GM12872 (cell line): ENCODE data around the gene RPGR.

Experiments
- TF ChIP-seq, protein P1 (sequence below): IDR thresholded peaks from 3 replicates; pipeline ENCODE4 v1.5.1; 2011; ENCODE audit warnings: low read depth, mild to moderate bottlenecking, low read length, moderate library complexity; ENCODE audit not compliant: insufficient read depth

Gene RPGR

DNA sequence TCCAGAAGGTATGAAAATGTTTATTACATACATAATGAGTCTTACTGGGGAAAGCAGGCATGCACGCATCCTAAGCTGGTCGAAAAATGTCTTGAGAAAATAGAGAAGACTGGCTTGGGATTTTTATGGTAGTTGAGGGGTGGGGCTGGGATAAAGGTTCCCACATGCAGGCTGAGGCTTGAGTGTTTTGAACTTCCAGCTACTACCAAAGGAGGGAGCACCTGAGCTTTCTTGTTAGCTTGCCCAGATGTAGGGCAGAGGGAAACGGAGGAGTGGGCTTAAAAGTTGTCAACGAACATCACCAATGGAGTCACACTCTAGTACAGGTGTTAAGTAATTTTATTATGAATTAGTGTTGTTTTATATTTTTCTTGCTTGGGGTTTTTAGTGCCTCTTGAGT lies 67.1 kb downstream of the RPGR start:
- TF ChIP-seq, protein P1, sequence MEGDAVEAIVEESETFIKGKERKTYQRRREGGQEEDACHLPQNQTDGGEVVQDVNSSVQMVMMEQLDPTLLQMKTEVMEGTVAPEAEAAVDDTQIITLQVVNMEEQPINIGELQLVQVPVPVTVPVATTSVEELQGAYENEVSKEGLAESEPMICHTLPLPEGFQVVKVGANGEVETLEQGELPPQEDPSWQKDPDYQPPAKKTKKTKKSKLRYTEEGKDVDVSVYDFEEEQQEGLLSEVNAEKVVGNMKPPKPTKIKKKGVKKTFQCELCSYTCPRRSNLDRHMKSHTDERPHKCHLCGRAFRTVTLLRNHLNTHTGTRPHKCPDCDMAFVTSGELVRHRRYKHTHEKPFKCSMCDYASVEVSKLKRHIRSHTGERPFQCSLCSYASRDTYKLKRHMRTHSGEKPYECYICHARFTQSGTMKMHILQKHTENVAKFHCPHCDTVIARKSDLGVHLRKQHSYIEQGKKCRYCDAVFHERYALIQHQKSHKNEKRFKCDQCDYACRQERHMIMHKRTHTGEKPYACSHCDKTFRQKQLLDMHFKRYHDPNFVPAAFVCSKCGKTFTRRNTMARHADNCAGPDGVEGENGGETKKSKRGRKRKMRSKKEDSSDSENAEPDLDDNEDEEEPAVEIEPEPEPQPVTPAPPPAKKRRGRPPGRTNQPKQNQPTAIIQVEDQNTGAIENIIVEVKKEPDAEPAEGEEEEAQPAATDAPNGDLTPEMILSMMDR: peak; percentile 66

DNA sequence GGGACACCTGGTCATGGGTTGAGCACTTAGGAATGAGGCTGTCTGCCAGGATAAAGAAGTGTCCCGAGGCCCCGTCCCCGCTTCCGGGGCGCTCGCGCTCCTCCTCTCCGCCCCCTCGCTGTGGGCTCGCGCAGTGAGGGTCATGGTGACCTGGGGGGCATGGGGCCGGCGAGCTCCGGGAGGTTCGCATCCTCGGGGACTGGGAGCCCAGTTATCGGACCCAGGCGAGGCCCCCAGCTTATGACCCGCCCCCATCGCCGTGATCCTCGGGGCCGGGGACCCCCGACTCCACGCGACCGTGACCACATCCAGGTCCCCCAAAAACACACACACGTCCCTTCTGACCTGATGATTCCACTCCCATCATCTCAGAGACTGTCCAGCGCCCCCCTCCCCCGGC lies 71.3 kb downstream of the RPGR start:
- TF ChIP-seq, protein P1: no peak

DNA sequence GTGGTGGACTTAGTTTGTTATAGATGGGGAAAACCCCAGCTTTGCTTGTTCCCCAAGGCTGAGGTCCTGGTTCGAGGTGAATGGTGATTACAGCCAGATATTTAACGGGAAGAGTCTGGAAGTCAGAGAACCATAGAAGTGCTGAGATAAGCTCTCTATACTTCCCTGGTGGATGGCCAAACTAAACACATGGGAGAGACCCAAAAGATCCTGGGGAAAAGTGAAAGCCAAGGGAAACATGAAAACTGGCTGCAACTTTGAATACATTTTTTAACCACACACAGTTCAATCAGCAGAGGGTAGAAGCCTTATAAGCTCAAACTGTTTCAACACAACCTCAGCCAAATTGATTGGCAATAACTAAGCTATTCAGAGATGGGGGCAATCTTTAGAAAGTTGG lies 77.3 kb downstream of the RPGR start:
- TF ChIP-seq, protein P1: no peak

DNA sequence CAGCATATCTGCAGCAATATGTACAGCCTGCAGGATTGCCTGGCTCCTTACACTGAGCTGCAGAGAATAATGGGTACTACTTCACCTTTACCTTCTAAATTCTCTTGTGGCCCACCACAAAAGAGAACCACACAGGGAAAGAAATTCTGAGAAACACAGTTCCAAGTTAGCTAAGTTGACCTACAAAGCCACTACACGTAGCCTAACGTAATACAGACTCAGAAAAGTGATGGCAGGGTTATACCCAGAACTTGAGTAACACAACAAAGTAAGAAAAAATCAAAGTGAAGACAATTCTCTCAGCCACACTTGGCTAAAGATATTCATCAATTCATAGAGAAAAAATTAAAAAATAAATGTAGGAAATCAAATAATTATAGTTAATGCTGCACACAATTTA lies 80.3 kb downstream of the RPGR start:
- TF ChIP-seq, protein P1: no peak

DNA sequence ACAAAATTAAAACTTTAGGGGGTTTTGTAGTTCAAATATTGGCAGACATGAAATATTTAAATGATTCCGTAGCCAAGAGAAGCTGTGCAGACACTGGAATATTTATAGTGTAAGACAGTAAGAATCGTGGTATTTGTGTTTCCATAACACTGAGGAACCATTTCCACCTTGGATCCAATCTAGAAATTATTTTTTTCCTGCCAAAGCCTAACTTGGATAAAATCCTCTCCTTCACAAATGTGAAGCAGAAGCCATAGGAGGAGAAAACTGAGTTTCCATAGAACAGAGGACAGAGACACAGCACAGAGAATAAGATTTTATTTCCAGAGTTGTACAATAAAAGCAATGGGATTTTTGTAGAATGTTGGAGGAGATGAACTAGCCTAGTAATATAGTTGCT lies 86.8 kb downstream of the RPGR start:
- TF ChIP-seq, protein P1: no peak

DNA sequence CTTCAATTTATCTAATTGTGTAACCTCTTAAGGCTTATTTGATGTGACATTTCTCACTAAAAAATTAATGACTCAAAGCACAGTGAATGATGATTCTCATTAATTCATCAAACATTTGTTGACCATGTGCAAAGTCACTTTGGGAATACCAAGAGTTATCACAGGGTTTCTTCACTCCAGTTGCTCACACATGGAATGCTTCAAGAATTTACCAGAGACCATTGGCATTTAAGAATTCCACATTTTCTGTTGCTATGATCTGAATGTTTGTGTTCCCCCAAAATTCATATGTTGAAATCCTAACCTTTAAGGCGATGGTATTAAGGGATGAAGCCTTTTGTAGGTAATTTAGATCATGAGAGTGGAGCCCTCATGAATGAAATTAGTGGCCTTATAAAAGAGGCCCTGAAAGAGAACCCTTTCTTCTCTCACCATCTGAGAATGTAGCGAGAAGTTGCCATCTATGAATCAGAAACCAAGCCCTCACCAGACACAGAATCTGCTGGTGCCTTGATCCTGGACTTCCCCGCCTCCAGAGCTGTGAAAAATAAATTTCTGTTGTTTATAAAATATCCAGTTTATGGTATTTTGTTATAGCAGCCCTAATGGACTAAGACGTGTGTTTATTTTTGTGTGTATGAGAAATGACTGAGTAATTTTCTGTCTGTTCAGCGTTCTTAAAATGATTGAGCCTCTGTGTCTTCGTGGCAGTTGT lies 90.3 kb downstream of the RPGR start:
- TF ChIP-seq, protein P1: no peak

DNA sequence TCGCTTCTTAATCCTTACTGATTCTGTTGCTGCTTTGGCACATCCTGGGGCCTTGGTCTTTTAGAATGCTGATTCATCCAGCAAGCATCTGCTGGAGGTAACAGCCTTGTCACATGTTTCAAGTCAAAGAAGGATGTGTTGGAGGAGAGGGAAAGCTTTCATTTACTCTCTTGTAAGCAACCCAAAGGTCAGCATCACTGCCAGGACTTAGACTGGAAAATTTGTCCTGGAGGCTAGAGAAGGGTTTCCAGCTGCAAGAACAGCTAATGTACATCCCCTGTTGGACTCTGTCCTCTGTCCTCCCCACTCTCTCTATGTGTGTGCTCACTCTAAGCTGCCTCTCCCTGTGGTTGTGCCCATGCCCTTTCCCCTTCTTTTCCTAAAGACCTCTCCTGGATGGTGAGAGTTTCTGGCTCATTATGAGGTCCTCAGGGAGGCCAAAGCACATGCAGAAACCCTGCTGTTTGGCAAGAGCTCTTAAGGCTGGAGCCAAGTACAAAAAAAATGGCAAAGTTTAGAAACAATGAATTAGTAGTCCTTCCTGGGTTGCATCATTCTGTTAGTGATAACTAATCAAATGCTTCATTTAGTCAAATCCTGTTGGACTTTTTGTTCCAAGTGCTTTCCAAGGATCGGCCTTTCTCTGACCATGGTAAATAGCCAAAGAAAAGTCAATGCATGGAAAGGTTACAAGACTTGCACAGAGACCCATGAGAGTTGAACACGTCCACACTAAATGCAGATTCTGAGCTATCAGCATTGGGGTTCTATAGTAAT lies 93.2 kb downstream of the RPGR start:
- TF ChIP-seq, protein P1: no peak
